GM10266 (cell line): ENCODE data around the gene ALDH1L1.

ENCODE experiments used
- DNase-seq: peaks from one replicate; pipeline ENCODE4 v3.0.0; 2012; ENCODE audit errors: extremely low spot score
- TF ChIP-seq, protein P1 (sequence below): IDR thresholded peaks from 2 replicates; pipeline ENCODE4 v1.5.1; 2012; ENCODE audit warnings: mild to moderate bottlenecking, low read depth; ENCODE audit not compliant: control insufficient read depth, insufficient read depth; ENCODE audit errors: missing control alignments

The ALDH1L1 gene

DNA sequence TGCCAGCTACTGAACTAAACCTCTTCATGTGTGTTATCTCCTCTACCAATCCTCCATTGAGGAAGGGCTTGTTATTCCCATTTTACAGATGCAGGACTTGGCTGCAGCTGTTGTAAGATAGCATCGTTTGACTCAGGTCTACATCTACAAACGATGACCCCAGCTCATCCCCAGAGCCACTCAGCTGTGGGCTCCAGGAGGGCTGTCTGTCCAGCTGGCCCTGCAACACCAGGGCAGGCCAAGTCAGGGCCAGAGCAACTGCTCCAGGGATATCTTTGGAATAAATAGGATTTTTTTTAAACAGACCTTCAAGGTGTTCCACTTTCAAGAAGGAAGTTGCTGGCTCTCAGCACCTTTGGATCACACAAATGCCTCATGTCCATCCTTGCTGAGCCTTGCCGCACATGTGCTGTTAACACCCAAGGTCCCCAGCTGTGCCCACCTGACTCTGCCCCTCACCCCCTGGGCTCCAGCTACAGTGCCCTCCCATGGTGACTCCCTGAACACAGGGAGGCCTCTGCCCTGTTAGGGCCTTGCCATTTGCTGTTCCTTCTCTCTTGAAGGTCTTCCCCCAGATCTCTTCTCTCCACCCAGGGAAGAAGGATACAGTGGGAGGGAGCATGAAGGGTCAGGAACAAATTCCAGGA is 31.0 kb downstream of the ALDH1L1 start:
- TF ChIP-seq, protein P1, sequence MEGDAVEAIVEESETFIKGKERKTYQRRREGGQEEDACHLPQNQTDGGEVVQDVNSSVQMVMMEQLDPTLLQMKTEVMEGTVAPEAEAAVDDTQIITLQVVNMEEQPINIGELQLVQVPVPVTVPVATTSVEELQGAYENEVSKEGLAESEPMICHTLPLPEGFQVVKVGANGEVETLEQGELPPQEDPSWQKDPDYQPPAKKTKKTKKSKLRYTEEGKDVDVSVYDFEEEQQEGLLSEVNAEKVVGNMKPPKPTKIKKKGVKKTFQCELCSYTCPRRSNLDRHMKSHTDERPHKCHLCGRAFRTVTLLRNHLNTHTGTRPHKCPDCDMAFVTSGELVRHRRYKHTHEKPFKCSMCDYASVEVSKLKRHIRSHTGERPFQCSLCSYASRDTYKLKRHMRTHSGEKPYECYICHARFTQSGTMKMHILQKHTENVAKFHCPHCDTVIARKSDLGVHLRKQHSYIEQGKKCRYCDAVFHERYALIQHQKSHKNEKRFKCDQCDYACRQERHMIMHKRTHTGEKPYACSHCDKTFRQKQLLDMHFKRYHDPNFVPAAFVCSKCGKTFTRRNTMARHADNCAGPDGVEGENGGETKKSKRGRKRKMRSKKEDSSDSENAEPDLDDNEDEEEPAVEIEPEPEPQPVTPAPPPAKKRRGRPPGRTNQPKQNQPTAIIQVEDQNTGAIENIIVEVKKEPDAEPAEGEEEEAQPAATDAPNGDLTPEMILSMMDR, result no peak
- no peak for DNase-seq

DNA sequence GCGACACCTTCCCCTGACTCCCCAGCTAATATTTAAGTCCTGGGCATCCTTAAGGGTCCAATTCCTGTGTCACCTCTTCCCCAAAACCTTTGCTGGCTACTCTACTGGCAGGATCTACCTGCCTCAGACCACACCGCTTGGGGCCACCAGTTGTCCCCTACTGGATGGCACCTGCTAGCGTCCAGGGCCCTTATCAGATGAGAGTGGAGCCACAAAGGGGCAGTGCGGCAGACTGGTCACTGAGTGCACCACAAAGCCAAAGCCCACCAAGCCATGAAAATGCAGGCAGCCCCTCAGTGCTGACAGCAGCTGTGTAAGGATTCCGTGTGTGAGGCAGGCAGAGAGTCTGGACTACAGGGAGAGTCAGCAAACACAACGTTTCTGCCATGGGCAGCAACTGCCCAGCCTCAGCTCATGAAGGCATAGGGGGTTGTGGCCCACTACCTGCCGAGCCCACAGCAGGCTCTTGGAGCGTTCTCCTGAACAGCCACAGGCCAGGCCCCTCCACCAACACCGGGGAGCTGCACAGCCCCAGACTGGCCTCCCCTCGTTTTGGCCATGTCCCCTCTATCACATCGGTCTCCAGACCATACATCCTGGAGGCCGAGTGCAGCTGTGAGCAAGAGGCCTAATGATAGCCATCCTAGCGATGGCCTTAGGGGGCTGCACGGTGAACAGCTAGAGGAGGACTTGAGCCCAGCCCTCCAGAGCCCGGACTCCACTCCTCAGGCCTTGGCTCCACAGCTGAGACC is 32.3 kb downstream of the ALDH1L1 start:
- DNase-seq, result no peak
- TF ChIP-seq, protein P1, result no peak

DNA sequence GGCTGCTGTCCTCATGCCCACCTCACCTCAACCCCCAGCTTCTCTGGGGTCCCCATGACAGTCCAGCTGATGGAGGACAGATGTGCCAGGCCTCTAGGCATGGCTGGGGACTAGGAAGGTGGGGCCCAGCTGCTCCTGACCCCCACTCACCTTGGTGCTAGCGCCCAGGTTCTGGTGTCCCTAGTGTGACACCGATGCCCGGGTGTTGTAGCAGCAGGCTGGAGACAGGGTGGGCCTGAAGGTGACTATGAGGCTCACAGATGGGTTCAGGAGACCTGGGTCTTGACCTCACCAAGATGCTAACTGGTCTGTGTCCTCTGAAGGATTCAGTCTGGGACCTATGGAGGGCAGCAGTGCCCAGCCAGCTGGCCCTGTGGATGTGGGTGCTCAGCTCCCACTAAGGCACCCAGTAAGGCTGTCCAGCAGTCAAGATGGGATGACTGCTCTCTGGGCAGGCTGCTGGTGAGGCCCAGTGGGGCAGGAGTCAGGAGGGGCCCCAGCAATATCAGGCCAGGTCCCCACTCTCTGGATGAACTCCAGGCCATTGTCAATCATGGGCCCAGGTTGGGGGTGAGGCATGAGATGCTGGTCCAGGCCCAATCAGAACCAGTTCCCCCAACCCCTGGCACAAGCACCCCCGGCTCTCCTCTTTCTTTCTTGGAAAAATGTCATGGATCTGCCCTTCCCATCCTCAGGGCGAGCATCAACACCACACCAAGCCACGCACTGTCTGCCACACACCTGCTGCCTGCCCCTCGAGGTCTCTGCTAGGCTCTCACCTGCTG is 33.0 kb downstream of the ALDH1L1 start:
- TF ChIP-seq, protein P1, result no peak
- DNase-seq, result no peak

DNA sequence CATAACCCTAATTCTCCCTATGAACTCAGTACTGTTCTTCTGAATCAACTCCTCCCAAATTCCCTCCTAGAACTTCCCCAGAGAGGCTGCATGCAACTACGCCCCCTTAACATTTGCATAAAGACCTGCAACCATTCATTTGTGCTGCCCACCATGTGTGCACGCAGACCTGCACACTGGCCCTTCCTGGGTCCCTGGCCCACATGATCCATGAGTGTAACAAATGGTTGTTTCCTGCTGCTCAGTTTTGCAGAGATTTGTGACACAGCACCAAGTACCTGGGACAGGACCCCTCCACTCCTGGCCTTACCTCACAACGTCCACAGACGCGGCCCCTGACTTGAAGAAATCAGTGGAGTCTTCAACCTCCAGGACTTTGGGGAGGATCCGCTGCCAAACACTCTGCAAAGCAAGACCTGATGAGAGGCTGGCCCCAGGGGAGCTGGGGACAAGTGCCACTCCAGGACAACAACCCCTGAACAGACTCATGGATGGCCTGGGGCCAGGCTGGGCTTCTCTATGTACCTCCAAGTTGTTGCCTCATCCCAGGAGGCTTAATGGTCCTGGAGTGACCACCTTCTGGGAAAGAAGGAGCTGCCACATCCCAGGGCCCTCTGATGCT is 33.8 kb downstream of the ALDH1L1 start:
- no peak for DNase-seq
- TF ChIP-seq, protein P1, result no peak

DNA sequence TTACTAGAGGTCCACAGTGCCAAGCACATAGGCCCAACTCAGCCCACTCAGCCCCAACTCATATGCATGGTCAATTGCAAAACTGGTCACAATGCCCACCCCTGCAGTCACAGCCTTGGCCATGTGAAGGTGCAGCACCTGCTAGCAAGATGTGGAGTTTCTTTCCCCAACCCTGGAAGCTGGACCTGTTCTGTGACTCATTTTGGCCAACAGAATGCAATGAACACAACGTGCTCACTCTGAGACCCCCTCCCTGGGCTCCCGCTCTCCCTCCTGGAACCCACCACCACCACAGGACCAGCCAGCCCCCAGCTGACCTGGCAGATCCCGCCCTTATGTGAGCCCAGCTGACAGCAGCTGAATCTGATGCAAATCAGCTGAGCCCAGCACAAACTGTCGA is 34.4 kb downstream of the ALDH1L1 start:
- TF ChIP-seq, protein P1, result no peak
- no peak for DNase-seq

DNA sequence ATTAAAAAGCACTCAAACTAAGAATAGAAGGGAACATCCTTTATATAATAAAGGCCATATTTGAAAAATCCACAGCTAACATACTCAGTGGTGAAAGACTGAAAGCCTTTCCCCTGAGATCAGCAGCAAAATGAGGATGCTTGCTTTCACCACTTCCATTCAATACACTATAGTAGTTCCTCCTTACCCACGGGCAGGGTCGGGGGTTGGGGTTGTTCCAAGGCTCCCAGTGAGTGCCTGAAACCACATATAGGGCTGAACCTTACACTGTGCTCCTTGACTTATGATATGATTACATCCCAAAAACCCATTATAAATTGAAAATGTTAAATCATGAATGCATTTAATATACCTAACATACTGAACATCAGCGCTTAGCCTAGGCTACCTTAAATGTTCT is 37.7 kb downstream of the ALDH1L1 start:
- TF ChIP-seq, protein P1, result no peak
- no peak for DNase-seq
